ENCODE data around the gene HIGD1B. TPM values are rescaled to one million over a fixed set of nuclear protein-coding genes. Genes with fewer than 3 reads are reported as not detected.
"Not testable (repeated sequence)": the region's sequence is repeated elsewhere in the genome, so short reads cannot be mapped to it uniquely, and the experiment has no call there.

HIGD1B gene
- not detected in 2 replicates for total RNA-seq

GRCh38 chr17:44847586-44847985 lies at the start of gene HIGD1B:
Gene HIGD1B, plus strand, starts transcription at chr17:44847883. Its CDS starts 270 bp downstream, at chr17:44848153.
- no peak for DNase-seq (ENCODE audit: low read depth in 2 of 2)

GRCh38 chr17:44798356-44798755 lies 49.3 kb upstream of the HIGD1B start:
- DNase-seq (ENCODE audit: low read depth in 2 of 2), result no peak

DNA sequence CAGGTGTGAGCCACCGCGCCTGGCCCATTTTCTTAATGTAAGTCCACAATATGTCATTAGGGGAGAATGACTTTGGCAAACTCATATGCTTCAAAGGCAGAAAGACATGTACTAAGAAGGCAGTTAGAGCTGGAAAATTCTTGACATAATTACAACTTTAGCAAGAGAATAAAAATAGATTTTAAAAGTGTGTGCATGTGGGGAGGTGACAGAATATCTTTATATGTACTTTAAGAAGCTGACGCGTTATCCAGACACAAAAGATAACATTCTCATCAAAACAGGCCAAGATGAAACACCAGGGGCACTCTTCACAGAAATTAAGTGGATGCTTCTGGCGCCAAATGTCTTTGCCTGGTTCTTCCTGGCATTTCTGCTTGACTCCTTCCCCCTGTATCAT lies 45.8 kb upstream of the HIGD1B start:
- no peak for DNase-seq (ENCODE audit: low read depth in 2 of 2)

DNA sequence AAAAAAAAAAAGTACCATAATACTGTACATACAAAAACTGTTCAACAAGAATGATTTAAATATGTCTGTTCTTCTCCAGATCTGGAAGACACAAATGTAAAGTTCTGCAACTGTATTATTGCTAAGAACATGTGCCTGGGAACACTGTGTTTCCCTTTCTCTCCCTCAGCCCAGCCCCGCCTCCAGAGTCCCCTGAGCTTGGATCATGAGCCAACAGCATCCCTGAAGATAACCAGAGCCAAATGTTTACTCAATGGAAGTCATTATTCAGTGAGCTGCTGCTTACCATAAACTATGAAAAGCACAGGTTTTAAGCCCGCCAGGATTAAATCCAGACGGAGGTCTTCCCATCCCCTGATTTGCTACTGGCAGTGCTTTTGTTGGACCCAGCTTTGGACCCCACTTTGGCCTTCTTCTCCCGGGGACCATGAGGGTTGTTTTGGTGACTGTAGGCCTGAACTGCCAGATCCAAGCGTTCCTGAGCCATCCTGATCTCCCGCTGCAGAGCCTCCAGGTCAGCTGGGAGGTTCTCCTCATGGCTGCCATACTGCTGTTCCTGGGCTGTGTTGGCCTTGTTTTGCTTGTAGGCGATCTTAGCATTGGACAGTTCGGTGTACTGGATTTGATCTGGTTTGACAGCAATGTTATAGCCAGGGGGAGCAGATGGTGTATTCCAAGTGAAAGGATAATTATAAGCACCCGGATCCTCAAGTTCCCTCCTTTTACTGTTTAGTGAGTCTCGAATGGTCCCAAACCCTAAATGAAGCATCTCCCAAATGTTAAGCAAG lies 43.2 kb upstream of the HIGD1B start:
- no peak for DNase-seq (ENCODE audit: low read depth in 2 of 2)

DNA sequence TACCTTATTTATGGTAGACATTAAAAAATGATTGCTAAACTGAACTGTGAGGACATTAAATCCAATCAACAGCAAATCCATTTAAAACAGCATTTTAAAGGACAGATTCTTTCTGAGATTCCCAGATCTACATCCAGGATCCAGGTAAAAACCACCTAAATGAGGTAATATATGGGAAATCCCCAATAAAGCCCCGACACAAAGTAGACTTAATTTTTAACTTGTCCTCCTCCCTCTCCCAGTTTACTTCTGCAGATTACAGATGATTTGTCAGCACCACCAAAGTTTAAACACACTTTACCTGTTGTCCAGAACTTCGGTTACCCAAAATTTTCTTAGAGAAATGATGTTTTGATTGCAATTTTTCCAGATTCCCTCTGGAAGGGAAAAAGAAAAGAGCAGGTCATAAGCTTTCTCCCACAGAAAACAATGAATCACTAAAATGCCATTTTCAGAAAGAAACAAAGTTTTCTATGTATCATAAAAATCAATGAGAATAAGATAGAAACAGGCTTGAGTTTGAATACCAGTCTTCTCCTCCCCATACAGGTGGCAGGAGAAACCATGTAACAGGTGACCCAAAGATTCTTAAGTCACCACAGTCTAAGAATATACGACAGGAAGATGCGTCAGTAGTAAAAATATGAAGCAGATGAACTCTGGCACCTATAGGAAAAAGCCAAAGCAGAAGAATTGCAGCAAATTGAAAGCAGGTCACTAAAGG lies 40.4 kb upstream of the HIGD1B start:
- DNase-seq (ENCODE audit: low read depth in 2 of 2), result no peak

GRCh38 chr17:44807817-44808155 lies 39.9 kb upstream of the HIGD1B start:
- DNase-seq (ENCODE audit: low read depth in 2 of 2), result no peak

- DNase-seq (ENCODE audit: low read depth in 2 of 2), result no peak
These were observed 39.5 kb upstream of the HIGD1B start for GRCh38 chr17:44808156-44808555.

GRCh38 chr17:44808656-44809388 lies 38.9 kb upstream of the HIGD1B start:
- not testable (repeated sequence) for DNase-seq (ENCODE audit: low read depth in 2 of 2)

DNA sequence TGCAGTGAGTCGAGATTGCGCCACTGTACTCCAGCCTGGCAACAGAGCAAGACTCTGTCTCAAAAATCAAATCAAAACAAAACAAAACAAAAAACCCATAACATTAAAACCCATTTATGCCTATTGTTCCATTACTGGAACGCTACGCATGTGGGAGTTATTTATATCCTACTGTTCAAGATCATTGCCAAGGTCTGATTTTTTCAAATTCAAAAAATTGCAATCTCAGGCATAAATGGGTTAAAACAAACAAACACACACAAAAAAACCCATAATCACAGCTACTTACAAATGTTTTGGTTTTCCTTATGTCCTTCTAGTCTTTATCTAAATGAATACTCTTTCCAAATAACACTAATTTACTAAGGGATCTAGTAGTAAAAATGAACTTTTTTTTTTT lies 35.4 kb upstream of the HIGD1B start:
- DNase-seq (ENCODE audit: low read depth in 2 of 2), result no peak

DNA sequence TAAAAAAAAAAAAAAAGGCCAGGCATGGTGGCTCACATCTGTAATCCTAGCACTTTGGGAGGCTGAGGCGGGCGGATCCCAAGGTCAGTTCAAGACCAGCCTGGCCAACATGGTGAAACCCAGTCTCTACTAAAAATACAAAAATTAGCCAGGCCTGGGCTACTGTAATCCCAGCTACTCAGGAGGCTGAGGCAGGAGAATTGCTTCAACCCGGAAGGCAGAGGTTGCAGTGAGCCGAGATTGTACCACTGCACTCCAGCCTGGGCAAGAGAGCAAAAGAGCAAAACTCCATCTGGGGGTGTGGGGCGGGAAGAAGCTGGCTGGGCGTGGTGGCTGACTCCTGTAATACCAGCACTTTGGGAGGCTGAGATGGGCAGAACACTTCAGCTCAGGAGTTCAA lies 29.2 kb upstream of the HIGD1B start:
- not testable (repeated sequence) for DNase-seq (ENCODE audit: low read depth in 2 of 2)

GRCh38 chr17:44820631-44821212 lies 27.0 kb upstream of the HIGD1B start:
- peak; percentile 18 to 83 for DNase-seq (ENCODE audit: low read depth in 2 of 2)

DNA sequence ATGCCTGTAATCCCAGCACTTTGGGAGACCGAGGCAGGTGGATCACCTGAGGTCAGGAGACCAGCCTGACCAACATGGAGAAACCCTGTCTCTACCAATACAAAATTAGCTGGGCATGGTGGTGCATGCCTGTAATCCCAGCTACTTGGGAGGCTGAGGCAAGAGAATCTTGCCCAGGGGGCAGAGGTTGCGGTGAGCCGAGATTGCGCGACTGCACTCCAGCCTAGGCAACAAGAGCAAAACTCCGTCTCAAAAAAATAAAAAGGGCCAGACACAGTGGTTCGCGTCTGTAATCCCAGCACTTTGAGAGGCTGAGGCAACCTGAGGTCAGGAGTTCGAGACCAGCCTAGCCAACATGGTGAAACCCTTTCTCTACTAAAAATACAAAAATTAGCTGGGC lies 22.4 kb upstream of the HIGD1B start:
- DNase-seq (ENCODE audit: low read depth in 2 of 2), result not testable (repeated sequence)

DNA sequence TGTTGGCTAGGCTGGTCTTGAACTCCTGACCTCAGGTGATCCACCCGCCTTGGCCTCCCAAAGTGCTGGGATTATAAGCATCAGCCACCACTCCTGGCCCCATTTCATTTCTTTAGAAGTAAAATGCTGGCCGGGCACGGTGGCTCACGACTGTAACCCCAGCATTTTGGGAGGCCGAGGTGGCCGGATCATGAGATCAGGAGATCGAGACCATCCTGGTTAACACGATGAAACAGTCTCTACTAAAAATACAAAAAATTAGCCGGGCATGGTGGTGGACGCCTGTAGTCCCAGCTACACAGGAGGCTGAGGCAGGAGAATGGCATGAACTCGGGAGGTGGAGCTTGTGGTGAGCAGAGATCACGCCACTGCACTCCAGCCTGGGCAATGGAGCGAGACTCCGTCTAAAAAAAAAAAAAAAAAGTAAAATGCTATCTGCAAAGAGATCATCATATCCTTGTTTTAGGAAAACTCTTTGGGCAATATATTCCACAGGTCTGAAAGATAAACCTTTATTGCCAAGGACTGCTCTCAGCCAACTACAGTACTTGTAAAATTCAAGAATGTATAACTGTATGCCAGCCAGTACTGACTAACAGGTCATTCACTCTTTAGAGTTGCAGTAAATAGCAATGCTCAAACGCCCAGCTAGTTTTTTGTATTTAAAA lies 21.4 kb upstream of the HIGD1B start:
- DNase-seq (ENCODE audit: low read depth in 2 of 2), result no peak

- DNase-seq (ENCODE audit: low read depth in 2 of 2), result no peak
These were observed 19.8 kb upstream of the HIGD1B start for GRCh38 chr17:44827863-44828262.

GRCh38 chr17:44828919-44829522 lies 18.7 kb upstream of the HIGD1B start:
- peak; percentile 21 to 39 for DNase-seq (ENCODE audit: low read depth in 2 of 2)

- peak; percentile 17 to 47 for DNase-seq (ENCODE audit: low read depth in 2 of 2)
These were observed 17.9 kb upstream of the HIGD1B start, which contains the start of gene GJC1 for GRCh38 chr17:44829523-44830358. Gene GJC1, minus strand, starts transcription at chr17:44830287. Its CDS starts 24,470 bp downstream, at chr17:44805817.

- peak; percentile 27 to 35 for DNase-seq (ENCODE audit: low read depth in 2 of 2)
These were observed 17.1 kb upstream of the HIGD1B start for GRCh38 chr17:44830359-44831288.

DNA sequence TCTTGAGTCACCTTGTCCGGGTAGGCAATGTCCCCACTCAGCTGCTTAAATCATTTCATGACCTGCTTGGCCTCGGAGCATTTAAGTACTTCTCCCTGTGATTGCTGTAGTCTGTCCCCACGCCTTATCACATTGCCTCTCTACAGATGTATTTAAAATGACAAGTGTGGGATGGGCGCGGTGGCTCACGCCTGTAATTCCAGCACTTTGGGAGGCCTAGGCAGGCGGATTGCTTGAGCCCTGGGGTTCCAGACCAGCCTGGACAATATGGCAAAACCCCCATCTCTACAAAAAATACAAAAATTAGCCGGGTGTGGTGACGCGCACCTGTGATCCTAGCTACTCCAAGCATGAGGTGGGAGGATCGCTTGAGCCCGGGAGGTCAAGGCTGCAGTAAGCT lies 16.3 kb upstream of the HIGD1B start:
- no peak for DNase-seq (ENCODE audit: low read depth in 2 of 2)

- DNase-seq (ENCODE audit: low read depth in 2 of 2), result no peak
These were observed 14.9 kb upstream of the HIGD1B start for GRCh38 chr17:44832805-44833204.

Data from lung microvascular endothelial cell (primary cell).